ENCODE results near the gene NUP214.
"Not testable (repeated sequence)": the region's sequence is repeated elsewhere in the genome, so short reads cannot be mapped to it uniquely, and the experiment has no call there.

Gene NUP214

GRCh38 chr9:131259432-131259898, 134.1 kb downstream of the NUP214 start:
- no peak for DNase-seq (ENCODE audit: low read depth in 2 of 2)

- no peak for DNase-seq (ENCODE audit: low read depth in 2 of 2)
These were observed 134.7 kb downstream of the NUP214 start for GRCh38 chr9:131259916-131260597.

- DNase-seq (ENCODE audit: low read depth in 2 of 2): no peak
These were observed 135.5 kb downstream of the NUP214 start for GRCh38 chr9:131260751-131261452.

- no peak for DNase-seq (ENCODE audit: low read depth in 2 of 2)
These were observed 137.1 kb downstream of the NUP214 start for GRCh38 chr9:131262327-131263032.

GRCh38 chr9:131263033-131263343, 137.6 kb downstream of the NUP214 start:
- DNase-seq (ENCODE audit: low read depth in 2 of 2): not testable (repeated sequence)

GRCh38 chr9:131263701-131264100, 138.3 kb downstream of the NUP214 start:
- DNase-seq (ENCODE audit: low read depth in 2 of 2): no peak

- DNase-seq (ENCODE audit: low read depth in 2 of 2): no peak
These were observed 138.8 kb downstream of the NUP214 start for GRCh38 chr9:131264231-131264630.

GRCh38 chr9:131266266-131267229, 141.2 kb downstream of the NUP214 start:
- no peak for DNase-seq (ENCODE audit: low read depth in 2 of 2)

- DNase-seq (ENCODE audit: low read depth in 2 of 2): no peak
These were observed 145.0 kb downstream of the NUP214 start for GRCh38 chr9:131270171-131271015.

GRCh38 chr9:131271016-131271273, 145.6 kb downstream of the NUP214 start:
- DNase-seq (ENCODE audit: low read depth in 2 of 2): not testable (repeated sequence)

GRCh38 chr9:131271506-131271931, 146.1 kb downstream of the NUP214 start:
- DNase-seq (ENCODE audit: low read depth in 2 of 2): no peak

GRCh38 chr9:131272212-131272611, 146.8 kb downstream of the NUP214 start:
- no peak for DNase-seq (ENCODE audit: low read depth in 2 of 2)

GRCh38 chr9:131273146-131273855, 147.9 kb downstream of the NUP214 start:
- DNase-seq (ENCODE audit: low read depth in 2 of 2): no peak

GRCh38 chr9:131273856-131274673, 148.7 kb downstream of the NUP214 start:
- no peak for DNase-seq (ENCODE audit: low read depth in 2 of 2)

GRCh38 chr9:131274674-131275331, 149.4 kb downstream of the NUP214 start:
- DNase-seq (ENCODE audit: low read depth in 2 of 2): no peak

GRCh38 chr9:131275332-131276093, 150.1 kb downstream of the NUP214 start:
- no peak for DNase-seq (ENCODE audit: low read depth in 2 of 2)

GRCh38 chr9:131276094-131276888, 150.9 kb downstream of the NUP214 start, which contains the start of gene FAM78A:
TSS of gene FAM78A (minus strand) at chr9:131276510. CDS start at chr9:131276179, 331 bp downstream.
- no peak for DNase-seq (ENCODE audit: low read depth in 2 of 2)

Measured in activated CD4-positive, alpha-beta T cell treated with anti-CD3 and anti-CD28 coated beads for 24 hours (primary cell).